Activated T-cell treated with anti-CD3 and anti-CD28 coated beads for 4 hours (primary cell): ENCODE data around the gene CEP85.
"Not testable (repeated sequence)": the region's sequence is repeated elsewhere in the genome, so short reads cannot be mapped to it uniquely, and the experiment has no call there.

Experiments
- DNase-seq: peaks from one replicate; pipeline ENCODE4 v3.0.0-alpha.2; 2020

The CEP85 gene

GRCh38 chr1:26225033-26225831 is 8.8 kb upstream of the CEP85 start:
- peak; percentile 3 for DNase-seq

- not testable (repeated sequence) for DNase-seq
Observed at GRCh38 chr1:26230682-26231081, 3.3 kb upstream of the CEP85 start.

- DNase-seq = peak; percentile 17
Observed at GRCh38 chr1:26234644-26235370, 807 bp downstream of the CEP85 start.

- DNase-seq = no peak
Observed at GRCh38 chr1:26237230-26237966, 3.4 kb downstream of the CEP85 start.

GRCh38 chr1:26239936-26240335 is 5.9 kb downstream of the CEP85 start:
- no peak for DNase-seq

- no peak for DNase-seq
Observed at GRCh38 chr1:26252718-26253117, 18.7 kb downstream of the CEP85 start.

GRCh38 chr1:26254404-26254803 is 20.4 kb downstream of the CEP85 start:
- DNase-seq = no peak

GRCh38 chr1:26257222-26257621 is 23.2 kb downstream of the CEP85 start:
- DNase-seq = no peak

GRCh38 chr1:26259005-26259404 is 25.0 kb downstream of the CEP85 start:
- no peak for DNase-seq

GRCh38 chr1:26259578-26259977 is 25.6 kb downstream of the CEP85 start:
- no peak for DNase-seq

- DNase-seq = no peak
Observed at GRCh38 chr1:26263212-26263611, 29.2 kb downstream of the CEP85 start.

GRCh38 chr1:26265405-26265804 is 31.4 kb downstream of the CEP85 start:
- no peak for DNase-seq

- no peak for DNase-seq
Observed at GRCh38 chr1:26268290-26269197, 34.5 kb downstream of the CEP85 start.

GRCh38 chr1:26269198-26269550 is 35.2 kb downstream of the CEP85 start:
- DNase-seq = no peak

GRCh38 chr1:26274801-26275425 is 40.9 kb downstream of the CEP85 start:
- no peak for DNase-seq

GRCh38 chr1:26275580-26276431 is 41.8 kb downstream of the CEP85 start:
- peak; percentile 74 for DNase-seq

GRCh38 chr1:26276432-26276838 is 42.4 kb downstream of the CEP85 start:
- no peak for DNase-seq

- DNase-seq = no peak
Observed at GRCh38 chr1:26277261-26277661, 43.3 kb downstream of the CEP85 start.

GRCh38 chr1:26277719-26278118 is 43.7 kb downstream of the CEP85 start:
- DNase-seq = no peak

- DNase-seq = no peak
Observed at GRCh38 chr1:26278303-26278702, 44.3 kb downstream of the CEP85 start.
